Activated naive CD8-positive, alpha-beta T cell treated with anti-CD3 and anti-CD28 coated beads, Interleukin-2, amount 10 ng/mL, durations not matched to agents 7 days and 5 days (primary cell): ENCODE results near the gene CLEC14A. TPM values are rescaled to one million over a fixed set of nuclear protein-coding genes. Genes with fewer than 3 reads are reported as not detected.

Experiments
- ATAC-seq: fragments of 150-1000 bp; cut with Tn5 transposase; one replicate; pipeline ENCODE4 v1.10.0; 2021; ENCODE audit warnings: low read depth, moderate library complexity
- POLR2A ChIA-PET: fragments of 350-600 bp; sonication (Branson Sonifier 250); formaldehyde crosslinking; loops from one replicate; lab custom pipeline; 2021; ENCODE audit warnings: antibody characterized with exemption; lab: Charles Lee
- DNase-seq: peaks from one replicate; pipeline ENCODE4 v3.0.0; 2021
- H3K27ac Mint-ChIP-seq: one replicate; pipeline ENCODE4 v1.8.0; 2022; ENCODE audit warnings: mild to moderate bottlenecking, mixed read lengths
- H3K27me3 Mint-ChIP-seq: one replicate; pipeline ENCODE4 v1.8.0; 2022; ENCODE audit warnings: mild to moderate bottlenecking, moderate library complexity, mixed read lengths
- H3K36me3 Mint-ChIP-seq: one replicate; pipeline ENCODE4 v1.8.0; 2021; ENCODE audit warnings: mild to moderate bottlenecking, mixed read lengths
- H3K4me1 Mint-ChIP-seq: one replicate; pipeline ENCODE4 v1.8.0; 2021; ENCODE audit warnings: mixed read lengths
- H3K4me3 Mint-ChIP-seq: one replicate; pipeline ENCODE4 v1.8.0; 2022; ENCODE audit warnings: mild to moderate bottlenecking, moderate library complexity, mixed read lengths
- H3K9me3 Mint-ChIP-seq: one replicate; pipeline ENCODE4 v1.8.0; 2021; ENCODE audit warnings: mixed read lengths
- total RNA-seq, 2 experiments: library from RNA; stranded (reverse); gene quantifications; one replicate each; pipeline ENCODE4 v1.2.3, GENCODE V29; 2021

Gene CLEC14A, protein sequence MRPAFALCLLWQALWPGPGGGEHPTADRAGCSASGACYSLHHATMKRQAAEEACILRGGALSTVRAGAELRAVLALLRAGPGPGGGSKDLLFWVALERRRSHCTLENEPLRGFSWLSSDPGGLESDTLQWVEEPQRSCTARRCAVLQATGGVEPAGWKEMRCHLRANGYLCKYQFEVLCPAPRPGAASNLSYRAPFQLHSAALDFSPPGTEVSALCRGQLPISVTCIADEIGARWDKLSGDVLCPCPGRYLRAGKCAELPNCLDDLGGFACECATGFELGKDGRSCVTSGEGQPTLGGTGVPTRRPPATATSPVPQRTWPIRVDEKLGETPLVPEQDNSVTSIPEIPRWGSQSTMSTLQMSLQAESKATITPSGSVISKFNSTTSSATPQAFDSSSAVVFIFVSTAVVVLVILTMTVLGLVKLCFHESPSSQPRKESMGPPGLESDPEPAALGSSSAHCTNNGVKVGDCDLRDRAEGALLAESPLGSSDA
- total RNA-seq, result not detected

DNA sequence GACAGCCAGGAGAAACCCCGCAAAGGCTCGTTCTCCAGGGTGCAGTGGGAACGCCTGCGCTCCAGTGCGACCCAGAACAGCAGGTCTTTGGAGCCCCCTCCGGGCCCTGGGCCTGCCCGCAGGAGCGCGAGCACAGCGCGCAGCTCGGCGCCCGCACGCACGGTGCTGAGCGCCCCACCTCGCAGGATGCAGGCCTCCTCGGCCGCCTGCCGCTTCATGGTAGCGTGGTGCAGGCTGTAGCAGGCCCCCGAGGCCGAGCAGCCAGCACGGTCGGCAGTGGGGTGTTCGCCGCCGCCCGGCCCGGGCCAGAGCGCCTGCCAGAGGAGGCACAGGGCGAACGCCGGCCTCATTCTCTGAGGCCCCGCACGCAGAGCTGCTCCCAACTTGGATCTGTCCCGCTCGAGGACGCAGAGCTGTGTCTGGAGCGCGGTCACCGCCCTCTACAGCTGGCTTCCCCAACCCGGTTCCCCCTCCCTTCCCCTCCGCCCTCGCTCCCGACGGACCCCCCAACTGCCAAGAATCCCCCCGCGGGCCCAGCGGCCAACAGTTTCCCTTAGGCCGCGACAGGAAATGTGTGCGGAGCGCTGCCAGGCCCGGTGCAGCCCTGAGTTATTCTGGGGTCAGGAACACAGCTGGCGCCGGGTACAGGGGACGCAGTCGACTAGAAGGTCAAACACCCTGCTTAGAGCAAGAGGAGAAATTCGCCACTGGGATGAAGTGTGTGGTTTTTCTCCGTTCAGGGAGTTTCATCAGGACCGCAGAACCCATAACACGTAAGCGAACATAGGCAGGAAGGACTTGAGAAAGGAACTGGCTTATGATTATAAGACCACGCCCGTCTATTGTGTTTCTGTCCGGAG lies at the start of gene CLEC14A:
TSS of gene CLEC14A (minus strand) at position 421 of the 860 bp plus-strand sequence. CDS start at position 350, 71 bp downstream.
- peaks cover 7% of the 10 kb centered on the region for H3K4me1 Mint-ChIP-seq
- no peaks in the 10 kb centered on the region for H3K9me3 Mint-ChIP-seq
- H3K4me3 Mint-ChIP-seq, result peak within 1 kb of the TSS; percentile 66
- H3K36me3 Mint-ChIP-seq, result no peaks in the 10 kb centered on the region
- ATAC-seq (peak; percentile 75), DNase-seq (peak; percentile 58)
- POLR2A ChIA-PET, result no interaction called here
- peaks cover 47% of the 10 kb centered on the region for H3K27me3 Mint-ChIP-seq
- H3K27ac Mint-ChIP-seq, result no peak within 1 kb of the TSS

DNA sequence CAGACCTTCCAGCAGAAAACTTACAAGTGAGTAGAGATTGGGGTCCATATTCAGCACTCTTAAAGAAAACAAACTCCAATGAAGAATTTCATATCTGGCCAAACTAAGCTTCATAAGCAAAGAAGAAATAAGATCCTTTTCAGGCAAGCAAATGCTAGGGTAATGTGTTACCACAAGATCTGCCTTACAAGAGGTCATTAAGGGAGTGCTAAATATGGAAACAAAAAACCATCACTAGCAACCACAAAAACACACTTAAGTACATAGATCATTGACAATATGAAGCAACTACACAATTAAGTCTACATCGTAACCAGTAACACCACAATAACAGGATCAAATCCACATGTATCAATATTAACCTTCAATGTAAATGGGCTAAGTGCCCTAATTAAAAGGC lies 47.1 kb upstream of the CLEC14A start:
- no peak for ATAC-seq
- H3K27ac Mint-ChIP-seq, result no peak overlapping the region
- H3K4me1 Mint-ChIP-seq, result no peaks in the 10 kb centered on the region
- peaks cover 4% of the 10 kb centered on the region for H3K9me3 Mint-ChIP-seq
- POLR2A ChIA-PET, result no interaction called here
- H3K27me3 Mint-ChIP-seq, result peaks cover 5% of the 10 kb centered on the region
- no peaks in the 10 kb centered on the region for H3K36me3 Mint-ChIP-seq
- DNase-seq, result no peak
- no peak overlapping the region for H3K4me3 Mint-ChIP-seq

DNA sequence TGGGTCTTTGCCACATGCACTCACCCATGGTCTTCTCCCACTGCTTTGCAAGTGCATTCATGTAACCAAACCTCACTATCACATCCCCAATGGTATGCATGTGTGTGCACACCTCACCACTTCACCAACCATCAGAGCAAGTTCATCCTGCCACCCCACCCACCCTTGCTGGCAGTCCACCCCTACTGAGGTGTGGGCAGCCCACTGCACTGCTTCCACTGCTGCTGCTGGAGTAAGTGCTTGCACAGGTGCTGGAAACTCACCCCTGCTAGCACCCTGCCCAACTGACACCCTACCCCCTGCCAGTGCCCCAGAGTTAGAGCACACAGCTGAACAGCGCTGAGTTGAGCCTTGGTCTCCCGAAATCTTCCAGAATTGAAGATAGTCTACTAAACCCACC lies 46.1 kb upstream of the CLEC14A start:
- no peaks in the 10 kb centered on the region for H3K36me3 Mint-ChIP-seq
- no peak overlapping the region for H3K27ac Mint-ChIP-seq
- peaks cover 4% of the 10 kb centered on the region for H3K9me3 Mint-ChIP-seq
- DNase-seq (no peak), ATAC-seq (no peak)
- POLR2A ChIA-PET, result no interaction called here
- no peaks in the 10 kb centered on the region for H3K4me1 Mint-ChIP-seq
- no peak overlapping the region for H3K4me3 Mint-ChIP-seq
- H3K27me3 Mint-ChIP-seq, result peaks cover 5% of the 10 kb centered on the region

DNA sequence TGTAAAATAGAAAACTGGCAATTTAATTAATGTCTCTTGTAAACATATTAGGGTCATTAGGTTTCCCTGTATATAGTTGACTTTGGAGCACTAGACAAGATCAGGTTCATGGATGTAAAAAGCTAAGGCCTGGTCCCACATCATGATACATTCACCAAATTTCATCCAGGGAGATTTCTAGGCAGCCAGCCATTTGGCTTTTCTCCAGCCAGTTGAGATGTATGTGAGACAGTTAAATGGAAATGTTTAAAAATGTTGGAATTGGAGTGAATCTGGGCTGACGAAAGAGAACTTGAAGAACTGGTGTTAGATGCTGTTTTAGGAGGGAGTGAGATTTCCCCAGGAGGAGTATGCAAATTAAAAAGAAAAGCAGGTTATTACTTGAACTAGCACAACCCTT lies 41.8 kb upstream of the CLEC14A start:
- H3K9me3 Mint-ChIP-seq, result no peaks in the 10 kb centered on the region
- DNase-seq (no peak), ATAC-seq (no peak)
- no peak overlapping the region for H3K4me3 Mint-ChIP-seq
- no peaks in the 10 kb centered on the region for H3K4me1 Mint-ChIP-seq
- H3K27me3 Mint-ChIP-seq, result no peaks in the 10 kb centered on the region
- POLR2A ChIA-PET, result no interaction called here
- no peaks in the 10 kb centered on the region for H3K36me3 Mint-ChIP-seq
- H3K27ac Mint-ChIP-seq, result no peak overlapping the region

DNA sequence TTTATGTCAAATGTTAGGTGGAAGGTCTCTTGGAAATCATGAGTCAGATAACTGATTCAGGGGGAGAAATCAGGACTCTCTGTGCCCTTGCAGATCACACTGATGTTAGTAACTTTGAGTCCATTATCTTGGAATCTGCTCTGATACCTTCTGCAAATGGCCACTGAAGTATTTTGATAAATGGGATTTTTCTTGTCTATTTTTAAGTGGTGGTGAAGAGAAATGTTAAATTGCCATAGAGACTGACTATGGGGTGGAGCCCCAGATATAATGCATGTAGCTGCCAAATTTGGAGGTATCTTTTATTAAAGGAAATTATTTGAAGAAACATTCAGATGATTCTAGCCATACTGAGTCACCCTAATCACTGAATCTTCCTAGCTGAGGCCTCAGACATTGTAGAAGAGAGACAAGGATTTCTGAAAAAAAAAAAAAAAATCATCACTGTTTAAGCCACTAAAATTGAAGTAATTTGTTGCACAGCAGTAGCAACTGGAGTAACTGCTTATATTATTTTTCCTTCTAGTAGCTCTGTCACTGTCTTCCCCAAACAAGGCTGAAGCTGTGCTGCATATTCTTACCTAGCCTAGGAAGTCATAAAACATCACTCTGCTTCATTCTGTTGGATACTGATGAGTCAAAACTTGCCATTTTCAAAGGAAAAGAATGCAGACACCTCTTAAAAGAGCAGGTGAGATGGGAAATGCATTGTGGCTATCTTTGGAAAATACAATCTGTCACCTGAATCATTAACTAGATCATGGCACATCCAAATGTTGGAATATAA lies 36.0 kb upstream of the CLEC14A start:
- Mint-ChIP-seq H3K9me3 (peaks cover 3% of the 10 kb centered on the region), H3K27me3 (no peaks in the 10 kb centered on the region), H3K36me3 (no peaks in the 10 kb centered on the region), H3K4me3 (no peak overlapping the region), H3K27ac (no peak overlapping the region), H3K4me1 (no peaks in the 10 kb centered on the region)
- POLR2A ChIA-PET, result no interaction called here
- DNase-seq (no peak), ATAC-seq (no peak)

DNA sequence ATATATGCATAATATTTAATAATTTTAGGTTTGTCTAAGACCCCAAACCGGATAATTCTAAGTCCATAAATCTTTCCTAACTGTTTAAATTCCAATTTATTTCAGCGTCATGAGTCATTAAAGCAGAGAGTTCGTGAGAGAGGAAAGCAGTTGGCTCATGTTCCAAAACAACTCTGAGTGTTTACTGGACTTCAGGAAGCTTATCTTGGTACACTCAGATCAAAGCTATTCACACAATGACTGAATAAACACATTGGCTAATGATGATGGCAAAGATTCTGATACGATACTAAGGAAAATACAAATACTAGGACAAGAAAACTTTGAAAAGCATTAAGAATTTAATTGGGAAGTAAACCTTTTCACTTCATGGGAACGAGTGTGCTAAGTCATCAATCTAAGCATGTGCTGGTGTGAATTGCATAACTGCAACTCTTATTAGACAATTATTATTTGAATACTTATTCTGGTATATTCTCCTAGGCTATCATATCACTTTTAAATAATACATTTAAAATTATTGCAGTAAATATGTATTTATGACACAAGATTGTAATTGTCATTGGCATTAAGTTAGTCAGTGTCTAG lies 34.8 kb upstream of the CLEC14A start:
- POLR2A ChIA-PET, result no interaction called here
- Mint-ChIP-seq H3K36me3 (no peaks in the 10 kb centered on the region), H3K4me1 (no peaks in the 10 kb centered on the region), H3K27me3 (no peaks in the 10 kb centered on the region), H3K27ac (no peak overlapping the region), H3K4me3 (no peak overlapping the region), H3K9me3 (peaks cover 4% of the 10 kb centered on the region)
- DNase-seq (no peak), ATAC-seq (no peak)

DNA sequence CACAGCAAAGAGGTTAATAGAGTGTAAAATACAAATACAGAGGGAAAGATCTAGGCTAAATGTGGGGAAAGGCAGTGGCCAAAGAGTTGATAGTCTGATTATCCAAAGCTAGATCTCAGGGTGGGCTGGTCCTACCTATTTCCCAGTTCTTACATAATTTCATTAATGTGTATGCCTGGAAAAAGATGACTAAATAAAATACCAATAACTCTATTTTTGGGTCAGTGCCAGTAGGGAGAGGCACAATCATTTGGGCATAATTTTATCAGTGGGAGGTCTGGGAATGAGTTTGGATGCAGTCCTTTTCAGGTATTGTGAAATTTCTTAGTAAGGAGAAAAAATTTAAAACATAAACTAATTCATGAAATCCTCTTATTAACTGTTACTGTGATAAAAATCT lies 30.6 kb upstream of the CLEC14A start:
- Mint-ChIP-seq H3K9me3 (peaks cover 4% of the 10 kb centered on the region), H3K4me1 (no peaks in the 10 kb centered on the region), H3K27me3 (peaks cover 2% of the 10 kb centered on the region), H3K4me3 (no peak overlapping the region), H3K36me3 (no peaks in the 10 kb centered on the region), H3K27ac (no peak overlapping the region)
- DNase-seq (no peak), ATAC-seq (no peak)
- POLR2A ChIA-PET, result no interaction called here

DNA sequence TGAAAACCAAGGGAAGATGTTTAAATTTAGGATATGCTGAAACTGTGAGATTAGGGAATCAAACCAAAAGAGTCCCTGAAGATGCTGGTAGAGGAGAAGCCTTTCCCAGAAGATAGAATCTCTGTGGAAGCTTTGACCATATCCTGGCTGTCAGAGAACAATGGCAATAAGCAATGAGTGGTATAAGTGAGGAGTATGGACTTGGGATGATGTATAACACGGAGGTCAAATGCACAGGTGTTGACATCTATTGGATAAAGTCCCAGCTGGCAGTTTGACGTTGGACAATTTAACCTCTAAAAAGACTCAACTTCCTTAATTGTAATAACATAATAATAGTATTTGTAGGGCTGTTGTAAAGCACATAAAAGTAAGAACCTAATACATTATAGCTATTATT lies 30.1 kb upstream of the CLEC14A start:
- POLR2A ChIA-PET, result no interaction called here
- H3K27ac Mint-ChIP-seq, result no peak overlapping the region
- ATAC-seq (no peak), DNase-seq (no peak)
- H3K4me1 Mint-ChIP-seq, result no peaks in the 10 kb centered on the region
- H3K36me3 Mint-ChIP-seq, result no peaks in the 10 kb centered on the region
- H3K27me3 Mint-ChIP-seq, result peaks cover 2% of the 10 kb centered on the region
- peaks cover 4% of the 10 kb centered on the region for H3K9me3 Mint-ChIP-seq
- no peak overlapping the region for H3K4me3 Mint-ChIP-seq

DNA sequence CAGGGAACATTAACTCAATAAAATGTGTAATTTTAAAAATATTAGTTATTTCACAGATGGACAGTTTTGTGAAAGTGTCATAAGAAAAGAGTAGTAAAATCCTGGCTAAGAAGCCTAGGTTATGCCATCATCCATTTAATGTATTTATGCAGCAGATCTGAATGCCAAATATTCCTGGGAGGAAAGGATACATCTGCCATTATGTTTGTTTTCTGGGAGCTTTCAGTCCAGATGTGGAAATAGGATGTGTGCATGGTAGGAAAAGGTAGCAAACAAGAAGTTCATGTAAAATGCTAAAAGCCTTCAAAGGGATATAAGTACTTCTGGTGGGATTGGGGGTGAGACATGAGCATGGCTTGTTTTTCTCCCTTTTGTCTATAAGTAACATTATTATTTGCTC lies 27.0 kb upstream of the CLEC14A start:
- DNase-seq (no peak), ATAC-seq (no peak)
- no peak overlapping the region for H3K27ac Mint-ChIP-seq
- peaks cover 4% of the 10 kb centered on the region for H3K9me3 Mint-ChIP-seq
- POLR2A ChIA-PET, result no interaction called here
- H3K27me3 Mint-ChIP-seq, result peaks cover 2% of the 10 kb centered on the region
- no peak overlapping the region for H3K4me3 Mint-ChIP-seq
- H3K36me3 Mint-ChIP-seq, result no peaks in the 10 kb centered on the region
- no peaks in the 10 kb centered on the region for H3K4me1 Mint-ChIP-seq

DNA sequence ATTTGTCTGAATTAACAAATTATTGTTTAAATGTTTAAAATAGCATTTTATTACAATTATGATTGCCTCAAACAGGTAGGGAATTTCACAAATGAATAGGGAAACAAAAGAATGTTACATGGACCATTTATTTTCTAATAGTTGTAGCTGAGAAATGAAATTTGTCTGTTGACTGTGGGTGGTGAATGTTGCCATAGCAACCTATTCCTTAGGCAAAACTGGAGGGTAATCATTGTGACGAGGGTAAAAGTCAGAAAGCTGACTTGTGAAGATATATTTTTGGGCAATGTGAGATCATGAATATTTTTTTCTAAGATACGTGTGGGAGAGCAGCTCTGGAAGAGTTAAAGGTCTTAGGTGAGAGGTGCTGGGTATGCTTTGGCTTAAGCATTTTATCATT lies 24.2 kb upstream of the CLEC14A start:
- no peak overlapping the region for H3K27ac Mint-ChIP-seq
- ATAC-seq, result no peak
- POLR2A ChIA-PET, result no interaction called here
- DNase-seq, result no peak
- H3K9me3 Mint-ChIP-seq, result no peaks in the 10 kb centered on the region
- peaks cover 2% of the 10 kb centered on the region for H3K27me3 Mint-ChIP-seq
- no peak overlapping the region for H3K4me3 Mint-ChIP-seq
- H3K36me3 Mint-ChIP-seq, result no peaks in the 10 kb centered on the region
- H3K4me1 Mint-ChIP-seq, result no peaks in the 10 kb centered on the region

DNA sequence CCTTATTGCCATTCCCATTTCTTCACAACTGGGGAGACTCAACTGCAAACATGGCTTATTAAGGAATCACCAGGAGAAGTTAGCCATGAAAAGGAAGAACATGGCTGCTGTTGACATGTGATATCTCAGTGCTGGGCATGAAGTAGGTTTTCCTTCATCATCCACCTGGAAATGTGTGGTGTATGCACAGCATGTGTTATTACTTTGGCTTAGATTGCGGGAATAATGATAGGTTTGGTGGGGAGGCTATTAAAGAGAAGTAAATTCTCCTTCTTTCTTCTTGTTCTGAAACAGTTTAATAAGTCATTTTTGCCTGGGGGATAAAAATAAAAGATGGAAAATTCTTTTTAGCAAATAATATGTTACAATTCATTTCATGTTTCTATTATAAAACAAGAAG lies 23.7 kb upstream of the CLEC14A start:
- Mint-ChIP-seq H3K36me3 (no peaks in the 10 kb centered on the region), H3K9me3 (no peaks in the 10 kb centered on the region), H3K27me3 (peaks cover 2% of the 10 kb centered on the region), H3K27ac (no peak overlapping the region), H3K4me3 (no peak overlapping the region), H3K4me1 (no peaks in the 10 kb centered on the region)
- ATAC-seq (no peak), DNase-seq (no peak)
- POLR2A ChIA-PET, result no interaction called here

DNA sequence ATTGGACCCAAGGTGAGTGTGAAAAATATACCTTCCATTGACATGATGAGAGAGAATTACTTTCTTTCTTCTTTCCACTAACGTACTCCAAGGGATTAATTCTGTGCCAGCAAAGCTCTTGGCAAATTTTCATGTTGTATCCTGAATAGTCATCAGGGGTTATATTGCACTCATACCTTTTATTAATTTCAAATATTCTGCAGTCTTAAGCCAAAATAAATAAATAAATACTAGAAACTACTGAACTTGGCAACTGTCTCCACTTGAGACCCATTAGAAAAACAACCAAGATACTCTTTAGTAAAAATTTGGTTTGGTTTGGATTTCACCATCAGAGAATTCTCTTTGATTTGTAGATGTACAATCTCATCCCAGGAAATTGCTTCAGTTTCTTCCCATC lies 22.1 kb upstream of the CLEC14A start:
- H3K27ac Mint-ChIP-seq, result no peak overlapping the region
- no peak overlapping the region for H3K4me3 Mint-ChIP-seq
- ATAC-seq (no peak), DNase-seq (no peak)
- POLR2A ChIA-PET, result no interaction called here
- H3K27me3 Mint-ChIP-seq, result peaks cover 2% of the 10 kb centered on the region
- H3K4me1 Mint-ChIP-seq, result no peaks in the 10 kb centered on the region
- no peaks in the 10 kb centered on the region for H3K9me3 Mint-ChIP-seq
- no peaks in the 10 kb centered on the region for H3K36me3 Mint-ChIP-seq

DNA sequence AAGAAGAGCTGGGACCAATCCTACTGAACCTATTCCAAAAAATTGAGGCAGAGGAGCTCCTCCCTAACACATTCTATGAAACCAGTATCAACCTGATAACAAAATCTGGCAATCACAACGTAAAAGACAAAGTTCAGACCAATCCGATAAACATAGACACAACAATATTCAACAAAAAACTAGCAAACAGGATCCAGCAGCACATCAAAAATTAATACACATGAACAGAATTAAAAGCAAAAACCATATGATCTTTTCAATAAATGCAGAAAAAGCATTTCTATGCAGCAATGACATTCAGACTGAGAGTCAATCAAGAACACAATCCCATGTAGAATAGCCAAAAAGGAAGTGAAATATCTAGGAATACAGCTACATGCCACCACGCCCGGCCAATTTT lies 7.0 kb upstream of the CLEC14A start:
- POLR2A ChIA-PET, result no interaction called here
- ATAC-seq, result no peak
- Mint-ChIP-seq H3K27me3 (peaks cover 11% of the 10 kb centered on the region), H3K4me3 (no peak overlapping the region), H3K4me1 (no peaks in the 10 kb centered on the region), H3K9me3 (peaks cover 4% of the 10 kb centered on the region), H3K27ac (no peak overlapping the region), H3K36me3 (no peaks in the 10 kb centered on the region)
- DNase-seq, result no peak
